Esophagus muscularis mucosa (tissue), 4 donors: ENCODE data around the gene DHX9. TPM values are rescaled to one million over a fixed set of nuclear protein-coding genes. Genes with fewer than 3 reads are reported as not detected.

Experiments
- DNase-seq: peaks from one replicate; pipeline ENCODE4 v3.0.0-alpha.2; 2017; ENCODE audit errors: extremely low spot score
- H3K27ac ChIP-seq, 4 donors: fragments of 200-600 bp; sonication (generic); replicated peaks in 1 of 4; 1 replicate in 3 of 4; 2 replicates in 1 of 4; pipeline ENCODE4 v1.5.1; 2016 to 2019; ENCODE audit warnings: mild to moderate bottlenecking in 1 of 4
- H3K27me3 ChIP-seq, 4 donors: fragments of 200-600 bp; sonication (generic); one replicate each; pipeline versions ENCODE4 v1.5.1 to v1.6.0; 2016 to 2019
- H3K36me3 ChIP-seq, 4 donors: fragments of 200-600 bp; sonication (generic); one replicate each; pipeline ENCODE4 v1.5.1; 2016 to 2019
- H3K4me1 ChIP-seq, 4 donors: fragments of 200-600 bp; sonication (generic); one replicate each; pipeline ENCODE4 v1.5.1; 2016 to 2019
- H3K4me3 ChIP-seq, 4 donors: fragments of 200-600 bp; sonication (generic); 1 replicate in 2 of 4; 2 replicates in 2 of 4; pipeline ENCODE4 v1.5.1; 2016 to 2019; ENCODE audit warnings: mild to moderate bottlenecking in 4 of 4, moderate library complexity in 1 of 4
- H3K9me3 ChIP-seq, 4 donors: fragments of 200-600 bp; sonication (generic); 1 replicate in 3 of 4; 2 replicates in 1 of 4; pipeline ENCODE4 v1.5.1; 2016 to 2019
- EP300 ChIP-seq: sonication (generic); formaldehyde crosslinking; IDR thresholded peaks from one replicate; pipeline ENCODE4 v1.6.1; 2017; ENCODE audit warnings: antibody characterized with exemption
- POLR2A ChIP-seq: fragments of 450-650 bp; IDR thresholded peaks from one replicate; pipeline ENCODE4 v1.6.1; 2017; ENCODE audit warnings: antibody characterized with exemption, moderate library complexity, mild to moderate bottlenecking, low read depth
- POLR2AphosphoS5 ChIP-seq, 2 donors: sonication (generic); formaldehyde crosslinking; IDR thresholded peaks; one replicate each; pipeline ENCODE4 v1.6.1; 2017; ENCODE audit warnings: antibody characterized with exemption in 2 of 2
- WGBS: methylation state at CpG from one replicate; pipeline ENCODE4 v1.1.5; 2018; 5-methylcytosine and 5-hydroxymethylcytosine counted together
- intact Hi-C: fragments of 100-400 bp; cut with DNase I; formaldehyde crosslinking; loops from one replicate; pipeline ENCODE4 v1.15.1; 2023
- total RNA-seq, 4 donors: library from RNA; depleted of rRNA; stranded (reverse); fragments of >200 nt; gene quantifications; one replicate each; pipeline versions ENCODE4 v1.1.0 to v1.2.1, GENCODE V29; 2016
- TF ChIP-seq, protein P1 (sequence below), 3 experiments: fragments of 200-600 bp in 2 of 3; fragments of 450-650 bp in 1 of 3; sonication (generic) in 2 of 3; IDR thresholded peaks; one replicate each; pipeline ENCODE4 v1.5.1; 2017 to 2019; ENCODE audit warnings: antibody characterized with exemption in 3 of 3, mild to moderate bottlenecking in 2 of 3, moderate library complexity in 1 of 3

DHX9 gene
- 10 to 100 TPM; 73.0 to 89.7 (median 74.5) TPM for total RNA-seq

DNA sequence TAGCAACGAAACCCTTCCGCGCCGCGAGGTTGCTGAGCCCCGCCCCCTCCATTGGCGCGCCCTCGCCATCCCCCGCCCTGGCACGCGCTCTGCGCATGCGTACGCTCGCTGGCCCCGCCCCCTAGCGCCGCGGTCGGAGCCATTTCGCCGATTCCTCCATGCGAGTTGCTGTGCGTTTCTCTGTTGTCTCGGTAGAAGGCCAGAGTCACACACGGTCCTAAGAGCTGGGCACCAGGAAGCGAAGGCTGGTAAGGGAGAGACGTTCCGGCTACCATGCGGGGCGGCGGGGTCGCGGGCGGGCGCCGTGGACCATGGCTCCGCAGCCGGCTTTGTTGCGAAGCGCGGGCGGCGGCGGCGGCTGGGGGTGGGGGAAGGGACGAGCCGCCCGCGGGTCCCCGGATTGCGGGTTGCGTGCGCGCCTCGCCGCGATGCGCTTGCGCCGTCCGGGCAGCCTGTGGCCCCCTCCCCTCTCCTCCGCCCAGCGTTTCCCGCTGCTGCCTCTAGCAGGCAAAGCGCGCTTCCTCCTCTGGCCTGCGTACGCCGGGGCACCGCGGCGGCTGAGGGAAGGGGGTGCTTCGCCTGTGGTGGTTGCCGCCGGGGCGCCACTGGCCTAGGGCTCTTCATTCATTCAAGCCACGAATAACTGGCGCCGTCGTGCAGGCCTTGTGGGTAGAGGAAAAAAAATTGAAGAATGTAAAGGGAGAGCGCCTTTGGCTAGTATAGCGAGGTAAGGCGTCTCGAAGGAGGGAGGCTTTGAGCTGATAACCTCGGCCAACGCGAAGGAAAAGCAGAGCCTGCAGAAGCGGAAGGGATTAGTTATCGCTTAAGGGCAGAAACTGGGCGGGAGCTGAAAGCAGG lies at the start of gene DHX9:
Gene DHX9 (plus strand): TSS at position 139 of the 858 bp plus-strand sequence. CDS start 3,220 bp downstream, outside the sequence.
- H3K9me3 ChIP-seq, result no peaks in the 10 kb centered on the region
- DNase-seq, result peak; percentile 98
- peaks cover 3 to 15% (median 12%) of the 10 kb centered on the region in 4 donors for H3K36me3 ChIP-seq
- 0% methylated on average over 33 of the region's 92 CpGs for WGBS
- TF ChIP-seq EP300 (no peak), POLR2A (peak; percentile 83), POLR2AphosphoS5 (IDR thresholded peaks at IDR 0.05) (peak; percentile 91 to 98)
- TF ChIP-seq, protein P1, sequence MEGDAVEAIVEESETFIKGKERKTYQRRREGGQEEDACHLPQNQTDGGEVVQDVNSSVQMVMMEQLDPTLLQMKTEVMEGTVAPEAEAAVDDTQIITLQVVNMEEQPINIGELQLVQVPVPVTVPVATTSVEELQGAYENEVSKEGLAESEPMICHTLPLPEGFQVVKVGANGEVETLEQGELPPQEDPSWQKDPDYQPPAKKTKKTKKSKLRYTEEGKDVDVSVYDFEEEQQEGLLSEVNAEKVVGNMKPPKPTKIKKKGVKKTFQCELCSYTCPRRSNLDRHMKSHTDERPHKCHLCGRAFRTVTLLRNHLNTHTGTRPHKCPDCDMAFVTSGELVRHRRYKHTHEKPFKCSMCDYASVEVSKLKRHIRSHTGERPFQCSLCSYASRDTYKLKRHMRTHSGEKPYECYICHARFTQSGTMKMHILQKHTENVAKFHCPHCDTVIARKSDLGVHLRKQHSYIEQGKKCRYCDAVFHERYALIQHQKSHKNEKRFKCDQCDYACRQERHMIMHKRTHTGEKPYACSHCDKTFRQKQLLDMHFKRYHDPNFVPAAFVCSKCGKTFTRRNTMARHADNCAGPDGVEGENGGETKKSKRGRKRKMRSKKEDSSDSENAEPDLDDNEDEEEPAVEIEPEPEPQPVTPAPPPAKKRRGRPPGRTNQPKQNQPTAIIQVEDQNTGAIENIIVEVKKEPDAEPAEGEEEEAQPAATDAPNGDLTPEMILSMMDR (IDR thresholded peaks at IDR 0.05), result peak in 2 of 3 experiments; percentile 14 to 32
- intact Hi-C loops, result no loop called here
- peak within 1 kb of the TSS; percentile 86 to 97 (median 94) for H3K27ac ChIP-seq
- no peaks in the 10 kb centered on the region for H3K27me3 ChIP-seq
- peaks cover 23 to 50% (median 49%) of the 10 kb centered on the region in 4 donors for H3K4me1 ChIP-seq
- H3K4me3 ChIP-seq, result peak within 1 kb of the TSS; percentile 78 to 88 (median 84)

DNA sequence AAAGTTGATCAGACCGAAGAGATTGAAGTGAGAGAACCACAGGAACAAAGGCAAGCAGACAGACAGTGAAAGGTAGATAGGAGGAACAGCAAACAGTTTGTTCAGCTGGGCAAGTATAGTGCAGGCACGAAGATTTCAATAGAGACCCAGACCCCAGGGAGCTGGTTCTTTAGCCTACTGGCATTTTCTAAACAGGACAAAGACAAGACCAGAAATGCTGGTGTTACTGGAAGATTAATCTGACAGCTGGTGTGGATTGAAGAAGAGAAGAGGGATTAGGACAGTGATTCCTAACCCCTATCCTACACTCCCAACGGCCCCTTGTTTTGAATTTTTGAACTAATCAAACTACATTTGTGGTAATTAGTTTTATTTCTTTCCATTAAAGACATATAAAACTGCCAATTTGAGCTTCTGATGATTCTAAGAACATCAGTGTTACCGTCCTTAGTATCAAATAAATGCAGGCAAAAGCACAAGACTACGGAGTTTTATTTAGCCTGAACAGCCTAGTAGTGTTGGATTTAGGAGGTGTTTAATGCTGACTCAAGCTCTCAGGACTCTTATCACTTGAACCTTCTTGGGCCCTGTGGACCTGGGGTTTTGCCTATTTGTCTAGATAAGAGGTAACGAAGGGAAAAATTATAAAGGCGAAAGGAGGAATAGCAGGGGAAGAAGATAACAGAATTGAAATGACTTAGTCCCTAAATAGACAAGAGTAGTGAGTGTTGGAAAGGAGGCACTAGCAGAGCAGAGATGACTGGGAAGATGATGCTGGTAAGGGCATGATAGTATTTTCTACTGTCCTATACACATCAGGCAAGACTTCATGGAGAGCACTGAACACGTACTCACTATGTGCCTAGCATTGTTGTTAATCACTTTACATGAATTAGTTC lies 47.6 kb upstream of the DHX9 start:
- Histone ChIP-seq H3K27ac (no peak overlapping the region), H3K4me3 (peak overlapping the region in 1 of 4 donors; percentile 13), H3K9me3 (no peaks in the 10 kb centered on the region), H3K36me3 (peaks cover 0 to 16% (median 5%) of the 10 kb centered on the region in 4 donors), H3K4me1 (peaks cover 6 to 19% (median 13%) of the 10 kb centered on the region in 4 donors), H3K27me3 (no peaks in the 10 kb centered on the region)
- no peak for DNase-seq
- TF ChIP-seq POLR2AphosphoS5 (IDR thresholded peaks at IDR 0.05) (no peak), POLR2A (no peak), EP300 (no peak)
- TF ChIP-seq, protein P1 (IDR thresholded peaks at IDR 0.05), result no peak
- 95% methylated on average over 8 of the region's 8 CpGs for whole genome bisulfite sequencing
- intact Hi-C loops, result no loop called here

DNA sequence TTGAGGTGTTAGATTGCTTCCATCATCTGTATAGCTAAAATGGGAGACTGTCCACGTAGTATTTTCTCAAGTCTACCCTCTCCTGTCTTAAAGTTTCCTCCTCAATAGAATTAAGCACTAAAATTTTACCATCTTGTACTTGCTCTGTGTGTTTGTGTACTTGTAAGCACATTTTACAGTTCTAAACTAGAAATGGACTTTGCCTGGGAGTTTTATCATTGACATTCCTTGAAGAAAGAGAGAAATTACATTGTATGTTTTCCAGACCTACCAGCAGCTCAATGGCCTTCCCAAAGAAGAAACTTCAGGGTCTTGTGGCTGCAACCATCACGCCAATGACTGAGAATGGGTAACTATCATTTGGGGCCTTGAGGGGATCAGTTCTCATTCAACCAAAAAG lies 45.1 kb upstream of the DHX9 start:
- TF ChIP-seq POLR2A, result no peak
- H3K4me3 ChIP-seq, result no peak overlapping the region
- H3K36me3 ChIP-seq, result peaks cover 0 to 17% (median 5%) of the 10 kb centered on the region in 4 donors
- intact Hi-C loops, result no loop called here
- DNase-seq, result no peak
- 96% methylated on average over 2 of the region's 2 CpGs for WGBS
- H3K9me3 ChIP-seq, result no peaks in the 10 kb centered on the region
- H3K27me3 ChIP-seq, result no peaks in the 10 kb centered on the region
- peak overlapping the region in 1 of 4 donors; percentile 12 for H3K27ac ChIP-seq
- peaks cover 5 to 8% (median 7%) of the 10 kb centered on the region in 4 donors for H3K4me1 ChIP-seq

DNA sequence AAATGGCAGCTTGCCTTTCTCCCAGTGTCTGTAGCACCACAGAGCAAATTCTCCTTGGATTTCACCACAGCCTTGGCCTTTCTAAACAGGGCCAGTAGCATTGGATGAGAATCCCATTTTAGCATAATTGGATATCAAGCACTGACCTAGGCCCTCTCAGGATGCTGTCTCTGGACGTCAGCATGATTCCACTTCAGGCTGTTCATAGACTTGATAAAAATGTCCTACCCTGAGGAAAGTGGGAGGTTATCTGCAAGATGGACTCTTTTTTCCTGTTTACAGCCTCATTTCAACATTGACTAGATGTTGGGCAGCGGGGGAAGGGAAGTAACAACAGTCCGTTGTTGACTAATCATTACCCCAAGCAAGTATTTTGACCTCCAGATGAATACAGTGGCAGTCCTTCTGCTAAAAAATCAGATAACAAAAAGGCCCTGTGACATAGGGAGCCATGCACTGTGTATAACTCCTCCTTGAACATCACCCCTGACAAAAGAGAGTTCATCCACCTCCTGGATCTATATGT lies 44.4 kb upstream of the DHX9 start:
- no peak overlapping the region for H3K4me3 ChIP-seq
- H3K9me3 ChIP-seq, result no peaks in the 10 kb centered on the region
- WGBS, result 70% methylated on average over 3 of the region's 3 CpGs
- H3K27me3 ChIP-seq, result no peaks in the 10 kb centered on the region
- peak overlapping the region in 2 of 4 donors; percentile 12 to 34 for H3K27ac ChIP-seq
- peaks cover 4 to 6% (median 6%) of the 10 kb centered on the region in 4 donors for H3K4me1 ChIP-seq
- no peak for TF ChIP-seq EP300
- TF ChIP-seq POLR2AphosphoS5 (IDR thresholded peaks at IDR 0.05), result no peak
- no peak for TF ChIP-seq POLR2A
- TF ChIP-seq, protein P1 (IDR thresholded peaks at IDR 0.05), result no peak
- intact Hi-C loops, result no loop called here
- peaks cover 0 to 17% (median 5%) of the 10 kb centered on the region in 4 donors for H3K36me3 ChIP-seq
- no peak for DNase-seq
